ENCODE data around the gene TRAPPC11. TPM values are rescaled to one million over a fixed set of nuclear protein-coding genes. Genes with fewer than 3 reads are reported as not detected.
"Not testable (repeated sequence)": the region's sequence is repeated elsewhere in the genome, so short reads cannot be mapped to it uniquely, and the experiment has no call there.

TRAPPC11 gene
- total RNA-seq, 4 donors from 2014 or later, result 40.6 to 74.2 (median 49.2) TPM

DNA sequence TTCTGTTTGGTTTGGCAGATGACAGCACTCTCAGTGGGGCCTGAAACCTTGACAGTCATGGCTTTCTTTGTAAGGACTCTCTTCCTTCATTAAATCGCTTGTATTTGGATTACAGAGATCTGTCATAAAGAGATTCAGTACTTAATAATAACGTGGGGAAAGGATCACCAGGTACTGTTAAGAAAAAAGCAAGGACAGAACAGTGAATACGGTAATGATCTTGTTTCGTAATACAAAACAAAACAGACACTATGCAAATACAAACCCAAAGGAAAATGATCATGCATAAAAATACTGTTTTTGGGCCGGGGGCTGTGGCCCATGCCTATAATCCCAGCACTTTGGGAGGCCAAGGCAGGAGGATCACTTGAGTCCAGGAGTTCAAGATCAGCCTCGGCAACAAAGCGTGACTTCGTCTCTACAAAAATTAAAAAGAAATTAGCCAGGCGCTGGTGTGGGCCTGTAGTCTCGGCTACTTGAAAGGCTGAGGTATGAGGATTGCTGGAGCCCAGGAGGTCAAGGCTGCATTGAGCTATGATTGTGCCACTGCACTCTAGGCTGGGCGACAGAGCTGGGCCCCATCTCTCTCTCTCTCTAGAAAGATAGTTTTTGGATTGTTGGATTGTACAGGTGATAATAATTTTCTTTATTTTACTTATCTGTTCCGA is 64.6 kb downstream of the TRAPPC11 start:
- no peak overlapping the region for H3K27ac ChIP-seq
- H3K9me3 ChIP-seq, result no peaks in the 10 kb centered on the region
- no peaks in the 10 kb centered on the region for H3K36me3 ChIP-seq
- DNase-seq (ENCODE audit: low spot score in 2 of 2), result no peak
- TF ChIP-seq, protein P1, sequence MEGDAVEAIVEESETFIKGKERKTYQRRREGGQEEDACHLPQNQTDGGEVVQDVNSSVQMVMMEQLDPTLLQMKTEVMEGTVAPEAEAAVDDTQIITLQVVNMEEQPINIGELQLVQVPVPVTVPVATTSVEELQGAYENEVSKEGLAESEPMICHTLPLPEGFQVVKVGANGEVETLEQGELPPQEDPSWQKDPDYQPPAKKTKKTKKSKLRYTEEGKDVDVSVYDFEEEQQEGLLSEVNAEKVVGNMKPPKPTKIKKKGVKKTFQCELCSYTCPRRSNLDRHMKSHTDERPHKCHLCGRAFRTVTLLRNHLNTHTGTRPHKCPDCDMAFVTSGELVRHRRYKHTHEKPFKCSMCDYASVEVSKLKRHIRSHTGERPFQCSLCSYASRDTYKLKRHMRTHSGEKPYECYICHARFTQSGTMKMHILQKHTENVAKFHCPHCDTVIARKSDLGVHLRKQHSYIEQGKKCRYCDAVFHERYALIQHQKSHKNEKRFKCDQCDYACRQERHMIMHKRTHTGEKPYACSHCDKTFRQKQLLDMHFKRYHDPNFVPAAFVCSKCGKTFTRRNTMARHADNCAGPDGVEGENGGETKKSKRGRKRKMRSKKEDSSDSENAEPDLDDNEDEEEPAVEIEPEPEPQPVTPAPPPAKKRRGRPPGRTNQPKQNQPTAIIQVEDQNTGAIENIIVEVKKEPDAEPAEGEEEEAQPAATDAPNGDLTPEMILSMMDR (IDR thresholded peaks at IDR 0.05), result no peak
- TF ChIP-seq EP300 (IDR thresholded peaks at IDR 0.05) (no peak), POLR2AphosphoS5 (IDR thresholded peaks at IDR 0.05) (no peak), POLR2A (IDR thresholded peaks at IDR 0.05) (no peak)
- H3K4me1 ChIP-seq, result peaks cover 16% of the 10 kb centered on the region
- no peaks in the 10 kb centered on the region for H3K27me3 ChIP-seq
- H3K4me3 ChIP-seq, result no peak overlapping the region
- 79% methylated on average over 12 of the region's 12 CpGs for WGBS

DNA sequence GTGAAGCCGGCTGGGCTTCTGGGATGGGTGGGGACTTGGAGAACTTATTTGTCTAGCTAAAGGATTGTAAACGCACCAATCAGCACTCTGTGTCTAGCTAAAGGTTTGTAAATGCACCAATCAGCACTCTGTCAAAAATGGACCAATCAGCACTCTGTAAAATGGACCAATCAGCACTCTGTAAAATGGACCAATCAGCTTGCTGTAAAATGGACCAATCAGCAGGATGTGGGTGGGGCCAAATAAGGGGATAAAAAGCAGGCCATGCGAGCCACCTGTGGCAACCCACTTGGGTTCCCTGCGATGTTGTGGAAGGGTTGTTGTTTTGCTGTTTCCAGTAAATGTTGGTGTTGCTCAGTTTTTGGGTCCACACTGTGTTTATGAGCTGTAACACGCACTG is 66.5 kb downstream of the TRAPPC11 start:
- not testable (repeated sequence) for DNase-seq (ENCODE audit: low spot score in 2 of 2); H3K27me3 ChIP-seq; H3K27ac ChIP-seq; H3K36me3 ChIP-seq; H3K9me3 ChIP-seq; H3K4me3 ChIP-seq
- H3K4me1 ChIP-seq, result peaks cover 20% of the 10 kb centered on the region
- WGBS, result 79% methylated on average over 5 of the region's 5 CpGs

DNA sequence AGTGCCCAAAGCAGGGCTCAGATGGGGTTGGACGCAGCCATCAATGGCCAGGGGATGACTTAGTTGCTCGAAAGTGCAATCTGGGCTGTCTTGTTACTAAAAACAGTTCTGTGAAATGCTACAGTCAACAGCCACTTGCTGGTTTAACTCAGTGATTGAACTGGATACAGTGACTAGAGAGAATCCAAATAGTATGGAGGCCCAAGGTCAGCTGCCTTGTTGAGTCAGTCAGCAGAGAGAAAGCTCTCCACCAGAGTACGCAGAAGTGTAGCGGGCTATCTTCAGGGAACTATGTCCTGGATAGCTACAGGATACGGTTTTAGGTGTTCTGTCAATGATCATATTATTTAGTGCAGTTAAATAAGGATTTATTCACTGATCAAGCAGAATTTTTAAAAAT is 68.4 kb downstream of the TRAPPC11 start:
- peaks cover 17% of the 10 kb centered on the region for H3K4me1 ChIP-seq
- H3K9me3 ChIP-seq, result no peaks in the 10 kb centered on the region
- no peaks in the 10 kb centered on the region for H3K36me3 ChIP-seq
- H3K27ac ChIP-seq, result no peak overlapping the region
- no peak overlapping the region for H3K4me3 ChIP-seq
- H3K27me3 ChIP-seq, result no peaks in the 10 kb centered on the region
- TF ChIP-seq, protein P1 (IDR thresholded peaks at IDR 0.05), result no peak
- TF ChIP-seq POLR2A (IDR thresholded peaks at IDR 0.05) (no peak), EP300 (IDR thresholded peaks at IDR 0.05) (no peak), POLR2AphosphoS5 (IDR thresholded peaks at IDR 0.05) (no peak)
- no peak for DNase-seq (ENCODE audit: low spot score in 2 of 2)
- WGBS, result 94% methylated on average over 5 of the region's 5 CpGs

DNA sequence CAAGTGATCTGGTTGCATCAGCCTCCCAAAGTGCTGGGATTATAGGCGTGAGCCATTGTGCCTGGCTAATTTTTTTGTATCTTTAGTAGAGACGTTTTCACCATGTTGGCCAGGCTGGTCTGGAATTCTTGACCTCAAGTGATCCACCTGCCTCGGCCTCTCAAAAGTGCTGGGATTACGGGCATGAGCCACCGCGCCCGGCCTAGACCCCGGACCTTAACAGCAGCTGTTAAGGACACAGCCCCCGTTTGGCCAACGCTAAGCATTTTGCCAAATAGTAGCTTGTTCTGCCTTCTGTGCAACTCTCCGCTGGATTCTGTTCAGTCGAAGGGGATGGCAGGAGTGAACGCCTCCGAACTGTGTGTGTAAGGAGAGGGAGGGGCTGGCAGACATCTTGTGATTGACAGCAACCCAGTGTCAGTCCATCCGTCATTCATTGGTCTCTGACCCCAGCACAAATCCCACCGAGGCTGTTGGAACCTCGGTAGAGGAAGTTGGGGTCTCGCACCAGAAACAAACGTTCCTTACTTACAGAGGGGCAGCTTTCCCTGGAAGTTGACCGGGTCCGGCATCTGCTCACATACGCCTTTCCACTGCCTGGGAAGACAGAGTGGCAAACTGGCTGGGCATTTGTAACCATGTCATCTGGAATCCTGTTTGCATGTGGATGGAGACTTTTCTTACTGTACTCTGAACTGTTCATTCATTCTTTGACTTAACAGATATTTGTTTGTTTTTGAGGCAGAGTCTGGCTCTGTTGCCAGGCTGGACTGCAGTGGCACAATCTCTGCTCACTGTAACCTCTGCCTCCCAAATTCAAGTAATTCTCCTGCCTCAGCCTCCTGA is 69.4 kb downstream of the TRAPPC11 start:
- Histone ChIP-seq H3K4me3 (no peak overlapping the region), H3K9me3 (no peaks in the 10 kb centered on the region), H3K36me3 (no peaks in the 10 kb centered on the region), H3K27me3 (no peaks in the 10 kb centered on the region), H3K27ac (no peak overlapping the region), H3K4me1 (peaks cover 8% of the 10 kb centered on the region)
- WGBS, result 76% methylated on average over 16 of the region's 22 CpGs
- DNase-seq (ENCODE audit: low spot score in 2 of 2), result no peak
- TF ChIP-seq POLR2AphosphoS5 (IDR thresholded peaks at IDR 0.05), result no peak
- TF ChIP-seq, protein P1 (IDR thresholded peaks at IDR 0.05), result no peak
- TF ChIP-seq POLR2A (IDR thresholded peaks at IDR 0.05), result no peak
- TF ChIP-seq EP300 (IDR thresholded peaks at IDR 0.05), result no peak

DNA sequence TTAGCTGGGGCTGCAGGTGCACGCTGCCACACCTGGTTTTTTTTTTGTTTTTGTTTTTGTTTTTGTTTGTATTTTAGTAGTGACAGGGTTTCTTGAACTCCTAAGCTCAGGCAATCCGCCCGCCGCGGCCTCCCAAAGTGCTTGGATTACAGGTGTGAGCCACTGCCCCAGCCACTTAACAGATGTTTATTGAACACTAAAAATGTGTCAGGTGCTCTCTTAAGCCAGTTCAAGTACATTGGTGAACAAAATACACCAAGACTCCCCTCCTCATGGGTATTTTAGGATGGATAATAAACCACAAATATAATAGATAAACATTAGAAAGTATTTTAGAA is 69.9 kb downstream of the TRAPPC11 start:
- no peaks in the 10 kb centered on the region for H3K36me3 ChIP-seq
- WGBS, result 96% methylated on average over 5 of the region's 5 CpGs
- H3K27me3 ChIP-seq, result no peaks in the 10 kb centered on the region
- H3K4me3 ChIP-seq, result no peak overlapping the region
- no peak for DNase-seq (ENCODE audit: low spot score in 2 of 2)
- no peaks in the 10 kb centered on the region for H3K9me3 ChIP-seq
- TF ChIP-seq POLR2AphosphoS5 (IDR thresholded peaks at IDR 0.05), result no peak
- TF ChIP-seq POLR2A (IDR thresholded peaks at IDR 0.05), result no peak
- TF ChIP-seq EP300 (IDR thresholded peaks at IDR 0.05), result no peak
- TF ChIP-seq, protein P1 (IDR thresholded peaks at IDR 0.05), result no peak
- H3K4me1 ChIP-seq, result peaks cover 8% of the 10 kb centered on the region
- H3K27ac ChIP-seq, result no peak overlapping the region

Measured in suprapubic skin (tissue), 4 donors.